Body of pancreas (tissue), 4 donors: ENCODE results near the gene PISD.
A peak's percentile ranks its signal among the peaks of the same experiment; 100 is the strongest.

Experiments
- POLR2A ChIP-seq, 3 donors: fragments of 450-650 bp; IDR thresholded peaks; one replicate each; pipeline ENCODE4 v1.6.1; 2016; ENCODE audit warnings: antibody characterized with exemption in 3 of 3, mild to moderate bottlenecking in 2 of 3
- TF ChIP-seq, protein P1 (sequence below), 7 experiments: fragments of 450-650 bp in 4 of 7; fragments of 200-600 bp in 3 of 7; sonication (generic) in 3 of 7; IDR thresholded peaks; one replicate each; pipeline ENCODE4 v1.5.1; 2016 to 2019; ENCODE audit warnings: antibody characterized with exemption in 7 of 7

DNA sequence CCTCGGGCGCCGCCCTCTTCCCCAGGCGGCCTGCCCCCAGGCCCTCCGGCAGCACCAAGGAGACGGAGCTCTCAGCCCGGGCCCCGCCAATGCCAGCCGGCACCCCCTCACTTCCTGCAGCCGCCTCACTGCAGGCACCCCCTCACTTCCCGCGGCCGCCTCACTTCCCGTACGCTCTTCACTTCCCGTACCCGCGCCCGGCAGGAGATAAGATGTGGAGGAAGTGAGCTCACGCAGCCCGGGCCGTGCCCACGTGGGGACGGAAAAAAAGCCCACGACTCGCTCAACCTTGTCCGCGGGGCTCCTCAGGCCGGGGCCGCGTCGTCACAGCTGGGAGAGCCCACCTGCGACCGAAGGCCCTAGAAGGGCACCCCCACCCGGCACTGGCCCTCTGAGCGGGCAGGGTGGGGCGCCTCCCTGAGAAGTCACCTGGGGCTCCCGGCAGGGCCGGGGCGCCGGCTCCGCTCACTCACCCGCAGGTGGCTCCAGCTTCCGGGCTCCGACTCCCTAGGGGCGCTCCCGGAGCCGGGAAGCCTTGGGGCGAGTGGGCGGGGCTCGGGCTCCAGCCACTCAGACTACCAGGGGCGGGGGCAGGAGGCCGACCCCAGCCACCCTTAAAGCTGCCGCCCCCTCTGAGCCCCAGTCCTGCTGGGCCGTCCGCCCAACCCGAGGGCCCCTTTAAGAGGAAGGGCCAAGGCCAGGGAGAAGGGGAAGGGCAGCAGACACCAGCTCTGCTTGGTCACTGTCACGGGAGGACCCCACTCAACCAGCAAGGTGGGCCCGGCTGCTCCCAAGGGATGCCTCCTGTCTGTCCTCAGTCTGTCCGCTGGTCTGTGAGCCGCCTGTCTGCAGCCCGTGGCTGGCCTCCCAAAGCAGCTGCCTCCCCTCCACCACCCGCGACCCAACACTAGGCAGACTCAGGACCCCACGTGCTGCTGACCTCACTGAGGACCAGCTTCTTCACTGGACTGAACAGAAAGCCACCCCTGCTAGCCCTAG, 31.4 kb downstream of the PISD start:
- TF ChIP-seq, protein P1, sequence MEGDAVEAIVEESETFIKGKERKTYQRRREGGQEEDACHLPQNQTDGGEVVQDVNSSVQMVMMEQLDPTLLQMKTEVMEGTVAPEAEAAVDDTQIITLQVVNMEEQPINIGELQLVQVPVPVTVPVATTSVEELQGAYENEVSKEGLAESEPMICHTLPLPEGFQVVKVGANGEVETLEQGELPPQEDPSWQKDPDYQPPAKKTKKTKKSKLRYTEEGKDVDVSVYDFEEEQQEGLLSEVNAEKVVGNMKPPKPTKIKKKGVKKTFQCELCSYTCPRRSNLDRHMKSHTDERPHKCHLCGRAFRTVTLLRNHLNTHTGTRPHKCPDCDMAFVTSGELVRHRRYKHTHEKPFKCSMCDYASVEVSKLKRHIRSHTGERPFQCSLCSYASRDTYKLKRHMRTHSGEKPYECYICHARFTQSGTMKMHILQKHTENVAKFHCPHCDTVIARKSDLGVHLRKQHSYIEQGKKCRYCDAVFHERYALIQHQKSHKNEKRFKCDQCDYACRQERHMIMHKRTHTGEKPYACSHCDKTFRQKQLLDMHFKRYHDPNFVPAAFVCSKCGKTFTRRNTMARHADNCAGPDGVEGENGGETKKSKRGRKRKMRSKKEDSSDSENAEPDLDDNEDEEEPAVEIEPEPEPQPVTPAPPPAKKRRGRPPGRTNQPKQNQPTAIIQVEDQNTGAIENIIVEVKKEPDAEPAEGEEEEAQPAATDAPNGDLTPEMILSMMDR (IDR thresholded peaks at IDR 0.05), result no peak
- peak in 2 of 3 donors; percentile 63 to 64 for TF ChIP-seq POLR2A (IDR thresholded peaks at IDR 0.05)
